Inflammatory macrophage treated with lipopolysaccharide for 1 hour (primary cell): ENCODE results near the gene SPTA1.

ENCODE experiments used
- DNase-seq, 2 donors: peaks; one replicate each; pipeline ENCODE4 v3.0.0-alpha.2; 2020 to 2022

The SPTA1 gene

GRCh38 chr1:158681606-158682005 is 4.9 kb downstream of the SPTA1 start:
- peak; percentile 50 to 57 for DNase-seq

- DNase-seq: no peak
Measured at GRCh38 chr1:158679289-158679688, 7.2 kb downstream of the SPTA1 start.

- DNase-seq: no peak
Measured at GRCh38 chr1:158675563-158676323, 10.8 kb downstream of the SPTA1 start.

- no peak for DNase-seq
Measured at GRCh38 chr1:158674302-158674701, 12.2 kb downstream of the SPTA1 start.

GRCh38 chr1:158666037-158666436 is 20.5 kb downstream of the SPTA1 start:
- no peak for DNase-seq

- peak in 1 of 2 donors; percentile 15 for DNase-seq
Measured at GRCh38 chr1:158654571-158654970, 31.9 kb downstream of the SPTA1 start.

GRCh38 chr1:158654086-158654485 is 32.4 kb downstream of the SPTA1 start:
- peak in 1 of 2 donors; percentile 15 for DNase-seq

GRCh38 chr1:158652721-158653334 is 33.7 kb downstream of the SPTA1 start:
- no peak for DNase-seq

GRCh38 chr1:158649052-158649451 is 37.5 kb downstream of the SPTA1 start:
- peak in 1 of 2 donors; percentile 15 for DNase-seq

GRCh38 chr1:158646465-158646864 is 40.0 kb downstream of the SPTA1 start:
- DNase-seq: peak; percentile 81 to 85

- DNase-seq: peak; percentile 72 to 76
Measured at GRCh38 chr1:158644449-158644848, 42.1 kb downstream of the SPTA1 start.

- DNase-seq: no peak
Measured at GRCh38 chr1:158638904-158639303, 47.6 kb downstream of the SPTA1 start.

- DNase-seq: no peak
Measured at GRCh38 chr1:158638146-158638545, 48.4 kb downstream of the SPTA1 start.

- no peak for DNase-seq
Measured at GRCh38 chr1:158613764-158614163, 72.8 kb downstream of the SPTA1 start.

GRCh38 chr1:158611916-158612315 is 74.6 kb downstream of the SPTA1 start:
- no peak for DNase-seq

- no peak for DNase-seq
Measured at GRCh38 chr1:158607296-158607695, 79.2 kb downstream of the SPTA1 start.

- no peak for DNase-seq
Measured at GRCh38 chr1:158604968-158605367, 81.5 kb downstream of the SPTA1 start, which contains the start of gene OR10Z1. TSS of gene OR10Z1 (plus strand) at chr1:158605268. CDS start at chr1:158606439, 1,171 bp downstream.

- no peak for DNase-seq
Measured at GRCh38 chr1:158600735-158601134, 85.8 kb downstream of the SPTA1 start.

- no peak for DNase-seq
Measured at GRCh38 chr1:158586942-158587341, 99.6 kb downstream of the SPTA1 start.

- no peak for DNase-seq
Measured at GRCh38 chr1:158583962-158584361, 102.6 kb downstream of the SPTA1 start.

GRCh38 chr1:158579733-158580132 is 106.8 kb downstream of the SPTA1 start, which contains the start of gene OR10X1:
TSS of gene OR10X1 (minus strand) at chr1:158579899. CDS start at chr1:158579899, 0 bp downstream.
- no peak for DNase-seq

GRCh38 chr1:158577561-158577960 is 109.0 kb downstream of the SPTA1 start:
- DNase-seq: no peak

GRCh38 chr1:158572226-158572625 is 114.3 kb downstream of the SPTA1 start:
- no peak for DNase-seq

- no peak for DNase-seq
Measured at GRCh38 chr1:158570480-158570879, 116.0 kb downstream of the SPTA1 start, which contains the start of gene OR6P1. TSS of gene OR6P1 (minus strand) at chr1:158570580. CDS start at chr1:158563604, 6,976 bp downstream.
